Peyer's patch (tissue), 4 donors: ENCODE measurements around the gene SFTPB.

Source experiments
- CTCF ChIP-seq, 6 experiments: fragments of 450-650 bp in 4 of 6; fragments of 200-600 bp in 2 of 6; sonication (generic) in 1 of 6; IDR thresholded peaks; one replicate each; pipeline ENCODE4 v1.5.1; 2017 to 2019; ENCODE audit warnings: antibody characterized with exemption in 6 of 6, mild to moderate bottlenecking in 3 of 6, moderate library complexity in 1 of 6
- POLR2A ChIP-seq, 2 donors: fragments of 450-650 bp; IDR thresholded peaks; one replicate each; pipeline ENCODE4 v1.5.1; 2017; ENCODE audit warnings: antibody characterized with exemption in 2 of 2, mild to moderate bottlenecking in 2 of 2, moderate library complexity in 2 of 2

- TF ChIP-seq CTCF (IDR thresholded peaks at IDR 0.05): no peak
- TF ChIP-seq POLR2A (IDR thresholded peaks at IDR 0.05): no peak
Measured at GRCh38 chr2:85716346-85716914, 48.4 kb upstream of the SFTPB start.
